Activated CD8-positive, alpha-beta memory T cell treated with anti-CD3 and anti-CD28 coated beads, Interleukin-2, amount 50 U/mL, for 48 hours (primary cell): ENCODE results near the gene PTPRN2.
"Not testable (repeated sequence)": the region's sequence is repeated elsewhere in the genome, so short reads cannot be mapped to it uniquely, and the experiment has no call there.

Source experiments
- DNase-seq: peaks from one replicate; pipeline ENCODE4 v3.0.0-alpha.2; 2020

PTPRN2 gene

GRCh38 chr7:157903296-157903695 lies 684.3 kb downstream of the PTPRN2 start:
- DNase-seq: no peak

DNA sequence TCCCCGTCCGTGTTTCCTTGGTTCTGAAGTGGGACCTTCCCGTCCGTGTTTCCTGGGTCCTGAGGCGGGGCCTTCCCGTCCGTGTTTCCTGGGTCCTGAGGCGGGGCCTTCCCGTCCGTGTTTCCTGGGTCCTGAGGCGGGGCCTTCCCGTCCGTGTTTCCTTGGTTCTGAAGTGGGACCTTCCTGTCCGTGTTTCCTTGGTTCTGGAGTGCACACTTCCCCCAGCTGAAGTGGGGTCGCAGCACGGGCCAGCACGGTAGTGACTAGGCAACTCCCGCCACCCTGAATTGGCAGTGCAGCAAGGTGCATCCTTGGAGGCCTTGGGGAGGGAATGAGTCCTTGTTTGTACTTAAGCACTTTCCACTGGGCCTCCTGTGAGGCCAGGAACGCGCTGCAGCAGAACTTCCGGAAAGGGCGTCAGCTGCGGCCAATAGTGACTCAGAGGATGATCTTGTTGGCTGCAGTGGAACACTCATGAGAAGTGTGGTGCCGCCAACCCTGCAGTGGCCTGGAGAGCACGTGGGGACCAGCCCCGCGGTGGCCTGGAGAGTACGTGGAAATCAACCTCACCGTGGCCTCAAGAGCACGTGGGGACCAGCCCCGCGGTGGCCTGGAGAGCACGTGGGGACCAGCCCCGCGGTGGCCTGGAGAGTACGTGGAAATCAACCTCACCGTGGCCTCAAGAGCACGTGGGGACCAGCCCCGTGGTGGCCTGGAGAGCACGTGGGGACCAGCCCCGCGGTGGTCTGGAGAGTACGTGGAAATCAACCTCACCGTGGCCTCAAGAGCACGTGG lies 685.6 kb downstream of the PTPRN2 start:
- DNase-seq: not testable (repeated sequence)

- no peak for DNase-seq
These were observed 686.5 kb downstream of the PTPRN2 start for GRCh38 chr7:157901166-157901565.

DNA sequence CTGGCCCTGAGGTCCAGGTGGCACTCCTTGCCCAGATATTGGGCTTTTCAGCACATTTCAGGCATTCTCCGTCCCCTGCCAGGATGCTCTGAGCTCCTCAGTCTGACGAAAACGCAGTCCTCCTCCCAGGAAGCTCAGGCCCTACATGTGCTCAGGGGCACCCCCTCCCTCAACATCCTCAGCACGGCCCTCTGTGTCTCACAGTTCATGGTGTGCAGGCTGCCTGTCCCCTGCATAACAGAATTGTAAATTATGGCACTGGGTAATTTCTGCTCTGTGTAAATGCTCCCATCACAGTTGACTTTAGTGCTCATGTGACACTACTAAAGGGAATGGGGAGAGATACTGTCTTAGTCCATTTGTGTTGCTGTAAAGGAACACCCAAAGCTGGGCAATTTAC lies 687.1 kb downstream of the PTPRN2 start:
- no peak for DNase-seq

DNA sequence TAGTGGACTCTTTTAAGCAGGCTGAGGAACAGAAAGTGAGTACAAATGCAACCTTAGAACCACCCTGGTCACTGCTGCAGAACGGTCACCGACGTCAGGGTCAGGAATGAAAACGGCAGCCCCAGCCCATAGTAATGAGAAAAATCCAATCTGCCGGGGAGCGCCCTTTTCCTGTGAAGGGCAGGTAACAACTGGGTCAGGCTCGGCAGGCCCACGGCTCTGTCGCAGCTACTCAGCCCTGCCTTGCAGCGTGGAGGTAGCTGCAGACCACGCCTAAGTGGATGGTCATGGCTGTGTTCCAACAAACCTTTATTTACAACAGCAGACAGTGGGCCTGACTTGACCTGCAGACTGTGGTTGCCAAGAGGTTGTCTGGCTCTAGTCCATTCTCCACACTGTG lies 687.6 kb downstream of the PTPRN2 start:
- DNase-seq: no peak

DNA sequence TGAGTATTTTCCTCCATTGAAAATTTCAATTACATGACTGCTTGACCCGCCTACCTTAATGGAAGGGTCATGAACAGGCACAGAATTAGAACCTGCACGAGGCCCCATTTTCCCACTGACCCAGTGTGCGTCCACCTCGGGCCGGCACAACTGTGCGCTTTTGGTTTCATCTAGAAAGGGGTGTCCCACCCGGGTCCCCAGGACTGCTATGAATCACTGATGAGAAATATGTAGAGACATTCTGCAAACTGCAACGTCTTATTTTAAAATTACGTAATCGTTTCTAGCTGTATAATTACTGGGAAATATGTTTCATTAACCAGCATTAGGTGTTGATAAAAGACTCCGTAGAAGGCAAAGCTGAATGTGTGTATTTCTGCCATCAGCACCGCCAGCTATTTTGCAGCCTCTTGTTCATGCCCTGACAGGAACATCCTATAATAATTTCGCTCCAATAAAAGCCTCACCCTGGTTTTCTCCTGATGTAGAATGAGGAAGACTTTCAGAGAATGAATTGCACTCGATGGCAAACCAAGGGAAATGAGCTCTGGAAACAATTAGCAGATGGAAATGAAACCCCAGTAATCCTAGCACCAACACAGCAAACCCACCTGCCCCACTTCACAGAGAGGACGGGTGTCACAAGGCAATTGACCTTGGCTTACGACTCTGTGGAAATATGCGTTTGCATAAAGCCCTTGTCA lies 688.7 kb downstream of the PTPRN2 start:
- no peak for DNase-seq

DNA sequence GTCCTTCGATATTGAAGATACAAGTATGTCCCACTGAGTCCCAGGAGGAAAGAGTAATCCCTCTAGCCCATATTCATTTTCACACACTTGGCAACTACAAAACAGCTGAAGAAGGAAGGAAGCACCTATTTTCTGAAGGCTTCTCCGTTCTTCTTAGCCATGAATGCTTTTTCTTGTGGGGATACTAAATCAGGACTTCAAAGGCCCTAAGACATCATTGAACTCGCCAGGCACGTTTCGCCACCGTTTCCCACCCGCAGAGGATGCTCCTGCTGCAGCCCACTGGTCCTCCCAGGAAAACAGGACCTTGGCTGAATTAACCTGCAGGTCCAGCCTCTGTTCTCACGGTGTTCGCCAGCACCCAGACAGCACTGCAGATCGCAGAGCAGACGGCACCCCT lies 689.4 kb downstream of the PTPRN2 start:
- no peak for DNase-seq

GRCh38 chr7:157897681-157898080 lies 689.9 kb downstream of the PTPRN2 start:
- no peak for DNase-seq

- DNase-seq: no peak
These were observed 690.7 kb downstream of the PTPRN2 start for GRCh38 chr7:157896774-157897555.

- DNase-seq: not testable (repeated sequence)
These were observed 691.3 kb downstream of the PTPRN2 start for GRCh38 chr7:157896376-157896675.

GRCh38 chr7:157895520-157896375 lies 691.9 kb downstream of the PTPRN2 start:
- DNase-seq: no peak

- not testable (repeated sequence) for DNase-seq
These were observed 692.5 kb downstream of the PTPRN2 start for GRCh38 chr7:157895098-157895497.

- no peak for DNase-seq
These were observed 694.0 kb downstream of the PTPRN2 start for GRCh38 chr7:157893535-157894044.

DNA sequence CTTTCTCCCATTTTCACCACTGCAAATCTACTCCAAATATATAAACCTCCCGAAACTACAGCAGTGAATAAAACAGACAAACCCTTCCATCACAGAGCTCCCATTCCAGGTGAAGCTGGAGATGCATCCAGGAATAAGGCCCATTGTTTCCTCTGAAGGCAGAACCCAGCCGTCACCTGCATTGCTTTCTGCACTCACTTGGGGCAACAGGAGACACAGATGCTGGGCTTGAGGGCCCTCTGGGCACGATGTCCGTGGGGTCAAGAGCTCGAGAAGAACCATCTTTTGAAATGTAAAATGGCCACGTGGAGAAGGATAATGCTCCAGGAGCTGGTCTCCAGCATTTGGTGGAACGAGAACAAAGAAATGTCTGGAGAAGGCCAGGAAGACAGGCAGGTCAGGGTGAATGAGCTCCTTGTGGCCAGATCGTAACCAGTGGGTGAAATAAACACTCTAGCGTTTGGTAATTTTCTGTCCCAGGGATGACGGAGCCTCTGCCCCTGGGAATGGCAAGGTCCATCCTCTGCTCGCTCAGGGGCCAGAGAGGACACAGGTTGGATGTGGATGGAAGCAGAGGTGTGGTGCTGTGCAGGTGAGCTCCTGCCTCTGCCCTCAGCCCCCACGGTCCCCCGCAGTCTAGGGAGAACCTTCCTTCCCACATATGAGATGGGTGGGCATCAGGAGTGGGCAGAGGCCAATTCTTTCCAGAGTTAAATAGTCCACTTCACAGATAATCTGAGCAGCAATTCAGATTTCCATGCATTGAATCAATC lies 694.7 kb downstream of the PTPRN2 start:
- no peak for DNase-seq

DNA sequence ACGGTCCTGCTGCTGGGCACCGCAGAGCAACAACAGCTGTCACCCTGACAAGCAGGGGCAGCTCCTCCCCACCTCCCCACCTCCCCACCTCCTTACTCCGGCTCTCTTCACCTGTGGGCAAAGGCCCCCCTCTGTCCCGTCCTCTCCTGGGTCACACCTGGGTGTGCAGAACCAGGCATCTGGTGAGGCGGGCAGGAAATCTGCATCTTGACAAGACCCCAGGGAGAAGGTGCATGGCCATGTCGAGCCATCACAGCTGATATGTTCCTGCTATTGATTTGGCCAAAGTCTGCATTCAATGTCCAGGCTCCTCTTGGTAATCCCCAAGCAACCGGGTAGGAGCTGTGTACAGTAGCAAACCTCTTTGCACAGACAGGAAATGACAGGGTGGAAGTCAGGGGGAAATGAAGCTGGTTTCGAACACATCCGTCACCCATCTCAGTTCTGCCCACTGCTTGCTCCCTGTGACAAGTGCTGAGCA lies 696.7 kb downstream of the PTPRN2 start:
- no peak for DNase-seq

DNA sequence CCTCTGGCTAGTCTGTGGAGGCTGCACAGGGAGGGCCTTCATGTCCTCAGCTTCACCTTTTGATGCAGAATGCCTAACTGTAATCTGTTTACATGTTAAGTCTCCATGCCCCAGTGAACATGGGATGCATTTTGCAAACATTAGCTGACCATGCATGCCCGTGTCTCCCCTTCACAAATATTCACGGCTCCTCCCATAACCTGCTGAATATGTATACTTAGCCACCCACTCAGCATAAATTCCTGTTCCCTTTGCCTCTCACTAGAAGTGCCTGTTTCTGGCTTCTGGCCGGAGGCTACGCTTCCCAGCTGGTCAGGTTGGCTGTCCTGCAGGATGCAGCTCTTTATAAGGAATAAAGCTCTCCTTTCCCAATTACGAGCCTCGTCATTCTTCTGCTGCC lies 698.1 kb downstream of the PTPRN2 start:
- DNase-seq: no peak

DNA sequence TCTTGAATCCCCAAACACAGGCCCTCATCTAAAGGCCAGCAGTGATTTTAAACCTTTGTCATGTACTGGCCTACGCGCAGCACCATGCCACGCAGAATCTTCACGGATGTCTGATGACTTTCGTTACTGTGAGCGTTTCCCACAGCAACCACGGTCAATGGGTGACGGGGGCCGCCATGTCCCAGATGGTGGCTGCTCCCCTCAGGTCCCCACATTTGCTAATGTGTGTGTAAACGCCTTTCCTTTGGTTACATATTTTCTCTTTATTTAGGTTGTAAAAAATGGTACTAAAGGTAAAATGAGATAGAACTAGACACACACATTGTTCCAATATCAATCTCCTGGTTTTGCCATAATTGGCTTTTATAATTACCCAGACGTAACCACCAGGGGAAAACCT lies 699.0 kb downstream of the PTPRN2 start:
- DNase-seq: no peak

GRCh38 chr7:157887400-157887799 lies 700.2 kb downstream of the PTPRN2 start:
- no peak for DNase-seq

DNA sequence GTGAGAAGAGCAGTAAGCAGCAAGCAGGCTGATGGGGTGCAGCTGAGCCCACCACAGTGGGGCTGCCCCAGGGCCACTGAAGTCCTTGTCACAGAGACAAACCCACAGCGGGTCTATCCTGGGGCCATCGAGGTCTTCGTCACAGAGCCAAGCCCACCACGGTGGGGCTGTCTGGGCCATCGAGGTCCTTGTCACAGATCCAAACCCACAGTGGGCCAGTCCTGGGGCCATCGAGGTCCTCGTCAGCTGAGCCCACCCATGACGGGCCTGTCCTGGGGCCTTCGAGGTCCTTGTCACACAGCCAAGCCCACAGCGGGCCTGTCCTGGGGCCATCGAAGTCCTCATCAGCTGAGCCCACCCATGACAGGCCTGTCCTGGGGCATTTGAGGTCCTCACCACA lies 700.9 kb downstream of the PTPRN2 start:
- no peak for DNase-seq

DNA sequence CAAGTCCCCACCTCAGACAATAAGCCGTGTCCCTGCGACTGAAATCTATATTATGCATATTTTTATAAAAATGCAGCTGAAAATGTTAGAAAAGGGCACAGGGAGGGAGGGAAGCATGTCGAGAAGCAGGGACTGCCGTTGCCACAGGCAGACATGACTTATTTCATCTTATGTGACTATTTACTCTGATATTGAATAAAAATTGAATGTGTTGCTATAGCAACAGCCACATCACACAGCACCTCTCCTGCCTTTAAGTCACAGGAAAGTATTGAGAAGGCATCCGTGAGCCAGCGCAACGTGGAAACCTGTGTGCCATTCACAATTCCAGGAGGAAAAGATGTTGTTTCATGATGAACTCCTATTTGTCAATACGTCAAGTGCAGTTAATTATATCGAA lies 701.4 kb downstream of the PTPRN2 start:
- DNase-seq: no peak

DNA sequence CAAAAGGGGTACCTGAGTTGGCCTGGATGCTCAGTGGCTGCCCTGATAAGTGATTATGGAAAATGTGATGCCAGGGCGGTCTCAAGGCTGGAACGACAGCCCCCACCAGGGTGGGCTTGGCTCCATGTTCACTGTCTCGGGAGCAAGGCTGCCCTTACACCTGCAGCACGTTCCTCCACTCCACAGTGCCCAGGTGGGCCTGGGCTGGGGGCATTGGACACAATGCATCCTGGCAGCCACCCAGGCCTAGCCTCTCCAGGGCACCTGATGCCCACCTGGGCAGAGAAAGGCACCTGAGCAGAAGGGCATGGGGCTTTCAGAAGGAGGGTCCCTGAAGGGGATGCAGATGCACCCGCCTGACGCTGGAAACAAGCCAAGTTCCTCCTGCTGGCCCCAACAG lies 702.5 kb downstream of the PTPRN2 start:
- no peak for DNase-seq
